A549 treated with CORT108297 at 1 μM for 4 hours (cell line): ENCODE results near the gene CEACAM16. TPM values are rescaled to one million over a fixed set of nuclear protein-coding genes. Genes with fewer than 3 reads are reported as not detected.

Experiments
- total RNA-seq: library from RNA; stranded (reverse); fragments of 200-300 nt; extraction: Qiagen RNA extraction; gene quantifications from 5 replicates; pipeline ENCODE4 v1.2.3, GENCODE V29; 2022

CEACAM16 gene, protein sequence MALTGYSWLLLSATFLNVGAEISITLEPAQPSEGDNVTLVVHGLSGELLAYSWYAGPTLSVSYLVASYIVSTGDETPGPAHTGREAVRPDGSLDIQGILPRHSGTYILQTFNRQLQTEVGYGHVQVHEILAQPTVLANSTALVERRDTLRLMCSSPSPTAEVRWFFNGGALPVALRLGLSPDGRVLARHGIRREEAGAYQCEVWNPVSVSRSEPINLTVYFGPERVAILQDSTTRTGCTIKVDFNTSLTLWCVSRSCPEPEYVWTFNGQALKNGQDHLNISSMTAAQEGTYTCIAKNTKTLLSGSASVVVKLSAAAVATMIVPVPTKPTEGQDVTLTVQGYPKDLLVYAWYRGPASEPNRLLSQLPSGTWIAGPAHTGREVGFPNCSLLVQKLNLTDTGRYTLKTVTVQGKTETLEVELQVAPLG
- 0.09 to 0.24 TPM (median 0.10 TPM) in 4 of 5 replicates, not detected in the other for total RNA-seq

DNA sequence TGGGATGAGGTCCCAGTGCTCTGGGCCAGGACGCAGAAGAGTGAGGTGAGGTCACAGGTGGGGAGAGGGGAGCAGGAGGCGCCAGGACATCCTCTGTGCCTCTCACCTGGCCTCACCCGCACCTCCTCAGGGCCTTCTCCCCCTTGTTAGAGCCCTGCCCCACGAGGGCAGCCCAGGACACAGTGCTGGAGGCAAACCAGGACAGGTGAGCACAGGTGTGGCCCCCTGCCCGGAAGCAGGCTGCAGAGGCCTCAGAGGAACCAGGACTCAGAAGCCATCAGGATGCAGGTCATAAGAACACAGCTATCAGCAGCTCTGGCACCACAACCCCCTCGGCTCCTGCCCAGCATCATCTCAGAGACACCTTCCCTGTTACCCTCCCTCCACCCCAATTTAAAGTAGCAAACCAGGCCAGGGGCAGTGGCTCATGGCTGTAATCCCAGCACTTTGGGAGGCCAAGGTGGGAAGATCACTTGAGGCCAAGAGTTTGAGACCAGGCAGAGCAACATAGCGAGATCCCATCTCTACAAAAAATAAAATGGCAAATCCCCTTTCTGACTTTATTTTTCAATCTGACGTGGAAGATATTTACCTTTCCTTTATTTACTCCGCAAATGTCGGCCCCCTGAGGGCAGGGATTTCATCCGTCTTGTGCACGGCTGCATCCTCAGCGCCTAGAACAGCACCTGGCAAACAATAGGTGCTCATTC is at the start of gene CEACAM16:
TSS of gene CEACAM16 (plus strand) at position 660 of the 710 bp plus-strand sequence. CDS start 2,306 bp downstream, outside the sequence.

DNA sequence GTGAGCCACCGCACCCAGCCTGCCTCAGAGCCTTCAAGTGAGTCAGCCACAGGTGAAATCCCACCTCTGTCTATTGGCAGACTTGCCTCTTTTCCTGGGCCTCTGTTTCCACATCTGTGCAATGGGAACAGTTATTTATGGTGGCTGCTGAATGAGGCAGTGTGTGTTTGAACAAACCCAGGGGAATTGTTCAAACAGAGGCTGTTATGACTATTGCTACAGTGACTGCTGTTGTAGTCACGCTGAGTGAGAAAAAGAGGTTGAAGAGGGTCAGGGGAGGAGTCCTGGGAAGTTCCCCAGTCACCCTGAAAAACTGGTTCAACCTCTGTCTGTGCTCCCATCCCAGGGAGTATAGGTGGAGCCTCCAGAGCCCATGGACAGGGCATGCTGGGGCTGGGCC is 27.6 kb upstream of the CEACAM16 start, which contains the start of gene CEACAM19:
TSS of gene CEACAM19 (plus strand) at position 83 of the 400 bp plus-strand sequence. CDS start 450 bp downstream, outside the sequence.

GRCh38 chr19:44748426-44749254 is 49.7 kb downstream of the CEACAM16 start, which contains the start of gene BCL3:
BCL3 (plus strand) TSS chr19:44748708; CDS start chr19:44748791, 83 bp downstream.

Other genes with a start within 250 kb of the CEACAM16 start
- gene ZNF180, start 198.6 kb upstream of the CEACAM16 start, total RNA-seq = 6.7 to 8.6 TPM (median 8.0 TPM) in 5 replicates
- gene CEACAM20, start 169.5 kb upstream of the CEACAM16 start, total RNA-seq = 0.05 to 0.08 TPM (median 0.06 TPM) in 5 replicates
- gene IGSF23, start 85.6 kb upstream of the CEACAM16 start, total RNA-seq = 0.23 to 0.57 TPM (median 0.32 TPM) in 5 replicates
- gene PVR, start 55.2 kb upstream of the CEACAM16 start, total RNA-seq = 102 to 126 TPM (median 116 TPM) in 5 replicates
- 8.3 to 10.6 TPM (median 9.8 TPM) in 5 replicates for gene CEACAM19, start 27.7 kb upstream of the CEACAM16 start, total RNA-seq
- 52.2 to 105 TPM (median 89.5 TPM) in 5 replicates for gene BCL3, start 49.6 kb downstream of the CEACAM16 start, total RNA-seq
- gene CBLC, start 78.7 kb downstream of the CEACAM16 start, total RNA-seq = not detected in 5 replicates
- 64.2 to 91.6 TPM (median 88.8 TPM) in 5 replicates for gene BCAM, start 110.0 kb downstream of the CEACAM16 start, total RNA-seq
- 71.9 to 89.5 TPM (median 86.2 TPM) in 5 replicates for gene NECTIN2, start 147.1 kb downstream of the CEACAM16 start, total RNA-seq
- 183 to 257 TPM (median 247 TPM) in 5 replicates for gene TOMM40, start 192.1 kb downstream of the CEACAM16 start, total RNA-seq
- 11.9 to 23.5 TPM (median 16.2 TPM) in 5 replicates for gene APOE, start 206.6 kb downstream of the CEACAM16 start, total RNA-seq
- 119 to 132 TPM (median 122 TPM) in 5 replicates for gene APOC1, start 215.5 kb downstream of the CEACAM16 start, total RNA-seq
- not detected in 5 replicates for gene APOC4, start 243.1 kb downstream of the CEACAM16 start, total RNA-seq
- not detected in 5 replicates for gene APOC2, start 246.9 kb downstream of the CEACAM16 start, total RNA-seq